Measurements from ENCODE around the gene ECI1.

The ECI1 gene

GRCh38 chr16:2251296-2252111 is at the start of gene ECI1:
Gene ECI1, minus strand, starts transcription at chr16:2251587. Its CDS starts 21 bp downstream, at chr16:2251566.
- peak; percentile 92 for DNase-seq

DNA sequence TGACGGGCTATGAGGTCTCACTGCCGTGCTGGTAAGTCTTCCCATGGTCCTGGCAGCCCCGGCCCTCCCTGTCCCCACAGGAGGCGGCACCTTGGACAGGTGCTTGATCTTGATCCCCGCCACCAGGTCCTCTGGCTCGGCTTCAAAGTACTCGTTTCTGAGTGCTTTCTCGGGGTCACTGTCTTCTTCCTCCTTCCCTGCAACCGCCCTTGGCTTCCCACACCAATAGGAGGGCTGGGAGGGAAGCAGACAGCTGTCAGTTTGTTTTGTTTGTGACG is 48.5 kb upstream of the ECI1 start:
- DNase-seq: no peak

GRCh38 chr16:2299121-2299914 is 47.9 kb upstream of the ECI1 start:
- no peak for DNase-seq

GRCh38 chr16:2298621-2299020 is 47.2 kb upstream of the ECI1 start:
- no peak for DNase-seq

DNA sequence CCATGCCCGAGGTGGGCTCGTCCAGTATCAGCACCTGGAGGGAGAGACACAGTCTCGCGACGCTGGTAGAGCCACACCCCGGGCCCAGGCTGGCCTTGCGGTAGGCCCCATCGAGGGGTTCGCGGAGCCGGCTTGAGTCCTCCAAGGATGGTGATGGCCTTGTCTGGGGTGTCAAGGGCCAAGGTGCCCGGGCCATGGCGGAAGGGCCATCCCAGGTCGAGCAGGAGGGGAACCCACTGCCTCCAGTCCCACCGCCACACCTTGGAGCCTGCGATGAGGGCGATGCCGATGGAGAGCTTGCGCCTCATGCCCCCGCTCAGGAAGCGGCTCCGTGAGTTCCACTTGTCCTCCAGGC is 46.1 kb upstream of the ECI1 start:
- no peak for DNase-seq

DNA sequence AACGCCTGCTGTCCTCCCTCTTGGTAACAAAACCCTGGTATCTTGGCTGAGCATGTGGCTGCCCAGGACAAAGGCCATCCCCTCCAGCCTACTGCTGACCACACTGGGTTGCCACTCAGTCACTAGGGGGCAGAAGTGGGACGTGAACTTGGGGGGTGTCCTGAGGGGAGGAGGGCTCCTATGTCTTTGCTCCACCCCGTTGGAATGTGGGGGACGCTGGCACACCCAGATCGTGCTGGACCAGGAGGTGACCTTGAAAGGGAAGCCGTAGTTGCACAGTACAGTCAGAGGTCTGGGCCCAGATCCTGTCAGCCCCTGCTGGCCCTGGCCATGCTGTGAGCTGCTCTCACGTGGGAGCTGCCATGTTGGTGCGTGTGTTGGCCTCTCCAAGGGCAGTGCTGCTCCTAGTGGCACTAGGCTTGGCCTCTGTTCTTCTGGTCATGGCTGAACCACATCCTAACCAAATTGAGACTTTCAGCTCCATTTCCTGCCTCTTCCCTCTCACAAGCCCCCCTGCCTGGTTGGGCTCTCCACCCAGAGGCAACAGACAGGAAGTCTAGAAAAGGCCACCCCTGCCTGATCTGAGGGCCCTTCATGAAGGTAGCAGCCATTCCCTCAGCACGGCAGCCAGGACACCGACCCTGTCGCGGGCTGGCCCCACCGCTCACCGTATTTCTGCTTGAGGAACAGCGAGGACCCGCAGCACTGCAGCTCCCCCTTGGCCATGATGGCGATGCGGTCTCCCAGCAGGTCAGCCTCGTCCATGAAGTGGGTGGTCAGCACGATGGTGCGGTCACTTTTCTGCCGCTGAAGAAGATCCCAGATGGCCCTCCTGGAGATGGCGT is 45.5 kb upstream of the ECI1 start:
- no peak for DNase-seq

GRCh38 chr16:2295056-2295798 is 43.8 kb upstream of the ECI1 start:
- DNase-seq: no peak

DNA sequence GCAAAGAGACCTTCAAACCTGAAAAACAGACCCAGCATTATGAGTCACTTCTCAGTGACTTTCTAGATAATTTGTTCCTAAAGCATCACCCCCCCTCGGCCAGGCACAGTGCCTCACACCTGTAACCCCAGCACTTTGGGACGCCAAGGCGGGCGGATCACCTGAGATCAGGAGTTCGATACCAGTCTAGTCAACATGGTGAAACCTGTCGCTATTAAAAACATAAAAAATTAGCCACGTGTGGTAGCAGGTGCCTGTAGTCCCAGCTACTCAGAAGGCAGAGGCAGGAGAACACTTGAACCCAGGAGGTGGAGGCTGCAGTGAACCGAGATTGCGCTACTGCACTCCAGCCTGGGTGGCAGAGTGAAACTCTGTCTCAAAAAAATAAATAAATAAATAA is 40.8 kb upstream of the ECI1 start:
- DNase-seq: no peak

GRCh38 chr16:2289282-2289681 is 37.9 kb upstream of the ECI1 start:
- no peak for DNase-seq

- DNase-seq: no peak
Measured at GRCh38 chr16:2288726-2289125, 37.3 kb upstream of the ECI1 start.

GRCh38 chr16:2287916-2288547 is 36.6 kb upstream of the ECI1 start:
- no peak for DNase-seq

- no peak for DNase-seq
Measured at GRCh38 chr16:2286550-2286949, 35.2 kb upstream of the ECI1 start.

DNA sequence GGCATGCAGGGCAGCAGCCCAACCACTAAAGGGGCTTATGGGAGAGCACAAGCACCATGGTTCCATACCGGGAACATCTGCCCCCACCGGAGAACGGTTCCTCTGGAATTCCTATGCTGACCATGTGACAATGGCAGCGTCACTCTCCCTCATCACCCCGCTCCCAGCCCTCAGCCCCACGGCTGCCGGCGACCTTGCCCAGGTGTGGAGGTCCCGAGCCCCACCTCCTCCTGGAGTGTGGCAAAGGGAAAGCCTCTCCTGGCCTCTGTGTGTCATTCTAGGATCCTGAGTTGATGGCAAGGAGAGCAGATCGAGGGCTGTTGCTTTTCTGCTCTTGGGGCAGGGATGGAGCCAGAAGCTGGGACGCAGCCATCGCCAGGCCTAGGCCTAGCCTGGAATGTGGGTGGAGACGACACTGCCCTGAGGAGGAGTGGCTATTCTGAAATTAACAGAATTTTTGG is 34.4 kb upstream of the ECI1 start:
- DNase-seq: no peak

- DNase-seq: no peak
Measured at GRCh38 chr16:2284797-2285576, 33.6 kb upstream of the ECI1 start.

- no peak for DNase-seq
Measured at GRCh38 chr16:2284001-2284770, 32.8 kb upstream of the ECI1 start.

GRCh38 chr16:2282866-2283555 is 31.6 kb upstream of the ECI1 start:
- no peak for DNase-seq

DNA sequence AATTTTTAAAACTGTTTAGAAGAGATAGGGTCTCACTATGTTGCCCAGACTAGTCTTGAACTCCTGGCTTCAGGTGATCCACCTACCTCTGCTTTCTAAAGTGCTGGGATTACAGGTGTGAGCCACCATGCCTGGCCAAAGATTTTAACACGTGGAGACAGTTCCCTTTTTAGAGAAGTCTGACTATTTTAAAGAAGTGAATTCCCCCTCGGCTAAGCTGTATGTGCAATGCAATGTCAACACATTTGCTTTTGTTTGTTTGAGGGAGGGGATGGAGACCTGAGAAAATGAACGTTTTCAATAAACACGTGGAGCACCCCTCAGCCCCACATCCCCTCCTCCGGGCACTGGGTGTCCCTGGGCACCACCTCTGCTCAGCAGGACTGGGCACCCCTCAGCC is 30.9 kb upstream of the ECI1 start:
- DNase-seq: no peak

DNA sequence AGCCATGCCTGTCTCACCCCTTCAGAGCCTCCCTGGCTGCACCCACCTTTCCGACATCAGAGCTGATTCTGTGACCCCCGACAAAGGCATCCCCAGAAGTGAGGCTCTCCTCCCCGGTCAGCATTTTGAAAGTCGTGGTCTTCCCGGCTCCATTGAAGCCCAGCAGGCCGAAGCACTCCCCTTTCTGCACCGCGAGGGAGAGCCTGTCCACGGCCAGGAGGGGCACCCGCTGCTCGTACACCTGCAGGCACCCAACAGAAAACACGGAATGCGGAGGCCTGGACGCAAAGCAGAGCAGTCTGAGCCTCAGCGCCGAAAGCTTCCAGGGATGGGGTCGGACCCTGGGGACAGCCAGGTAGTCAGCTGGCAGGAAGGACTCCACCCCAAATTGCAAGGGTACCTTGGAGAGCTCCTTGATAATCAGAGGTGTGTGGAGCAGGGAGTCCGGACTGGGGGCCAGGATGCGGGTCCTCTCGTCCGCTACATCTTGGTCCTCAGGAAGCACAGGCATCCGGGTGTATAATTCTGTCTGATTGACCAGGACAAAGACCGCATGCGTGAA is 29.7 kb upstream of the ECI1 start:
- no peak for DNase-seq

GRCh38 chr16:2280461-2280860 is 29.1 kb upstream of the ECI1 start:
- no peak for DNase-seq

Measured in COR-L47 (cell line).